AG04450 (cell line): ENCODE measurements around the gene MRPL51. TPM values are rescaled to one million over a fixed set of nuclear protein-coding genes. Genes with fewer than 3 reads are reported as not detected.

Source experiments
- CTCF ChIA-PET: fragments of 300-600, 350-600 bp; formaldehyde crosslinking; extraction: SDS; loops from one replicate; lab custom pipeline; 2022; ENCODE audit warnings: antibody characterized with exemption, inconsistent platforms; lab: Charles Lee
- POLR2A ChIA-PET: fragments of 350-600 bp; formaldehyde crosslinking; extraction: SDS; loops from one replicate; lab custom pipeline; 2021; ENCODE audit warnings: antibody characterized with exemption, inconsistent platforms; lab: Yijun Ruan, JAX
- DNase-seq: peaks from one replicate; pipeline ENCODE4 v3.0.0-alpha.2; 2011; ENCODE audit warnings: low read depth, low spot score
- H3K27ac ChIP-seq: one replicate; pipeline ENCODE4 v1.5.1; 2012; ENCODE audit warnings: low read depth, low read length, control low read depth
- H3K27me3 ChIP-seq: one replicate; pipeline ENCODE4 v1.6.0; 2012; ENCODE audit warnings: low read length; ENCODE audit not compliant: control insufficient read depth, insufficient read depth
- H3K4me3 ChIP-seq: 2 replicates; pipeline ENCODE4 v1.5.1; 2011; ENCODE audit warnings: mild to moderate bottlenecking, low read depth, low read length, control low read depth
- H3K9me3 ChIP-seq: 2 replicates; pipeline ENCODE4 v1.5.1; 2012; ENCODE audit warnings: low read length; ENCODE audit not compliant: control insufficient read depth, insufficient read depth
- polyA plus RNA-seq: library from polyadenylated mRNA; depleted of rRNA; stranded (reverse); fragments of >200 nt; gene quantifications from 2 replicates; pipeline ENCODE4 v1.2.3, GENCODE V29; 2011
- TF ChIP-seq, protein P1 (sequence below): IDR thresholded peaks from 2 replicates; pipeline ENCODE4 v1.5.1; 2011; ENCODE audit warnings: low read depth, low read length, control low read depth, inconsistent platforms

The MRPL51 gene
- polyA plus RNA-seq, 1 experiment: 165 TPM

DNA sequence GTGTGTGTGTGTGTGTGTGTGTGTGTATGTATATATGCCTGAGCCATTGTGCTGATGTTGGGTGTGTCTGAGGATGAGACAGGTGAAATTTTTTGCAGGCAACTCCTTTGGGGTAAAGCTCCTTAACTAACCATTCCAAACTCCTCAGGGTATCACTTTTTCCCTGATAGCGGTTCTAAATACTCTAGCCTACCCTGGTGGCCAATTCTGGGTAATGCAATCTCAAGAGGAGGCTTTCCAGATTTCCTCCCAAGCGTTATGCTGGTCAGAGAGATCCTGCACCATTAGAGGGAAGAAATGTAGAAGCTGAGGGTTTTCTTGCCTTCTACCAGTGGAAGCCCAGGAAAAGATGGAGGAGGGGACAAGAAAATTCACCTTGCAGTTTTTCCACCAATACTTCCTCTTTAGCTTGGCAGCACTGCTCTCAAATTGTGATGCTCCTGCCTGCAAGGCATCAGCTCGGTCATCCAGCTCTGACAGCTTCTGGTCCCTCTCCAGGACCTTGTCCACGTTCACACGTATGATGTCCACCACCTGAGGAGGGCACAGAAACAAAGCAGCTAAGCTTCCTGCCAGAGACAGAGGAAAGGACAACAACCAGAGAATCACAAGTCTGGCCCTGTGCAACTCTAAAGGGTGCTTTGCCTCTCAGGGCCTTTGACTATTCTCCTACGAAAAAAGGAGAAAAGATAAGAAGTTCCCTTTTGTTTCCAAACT lies 27.4 kb downstream of the MRPL51 start:
- DNase-seq: peak; percentile 37
- ChIA-PET POLR2A (interaction anchor here (0.5 to 1.3 kb wide), 8 partner anchors 14 to 143 kb away, joined by 3 to 7 read pairs (median 4); partner anchors contain the start of genes GAPDH and TAPBPL), CTCF (interaction anchor here (0.5 to 2.2 kb wide), 48 partner anchors 9 to 477 kb away, joined by 3 to 87 read pairs (median 5); partner anchors contain the start of genes MRPL51 and TAPBPL)
- H3K27me3 ChIP-seq: no peaks in the 10 kb centered on the region
- TF ChIP-seq, protein P1, sequence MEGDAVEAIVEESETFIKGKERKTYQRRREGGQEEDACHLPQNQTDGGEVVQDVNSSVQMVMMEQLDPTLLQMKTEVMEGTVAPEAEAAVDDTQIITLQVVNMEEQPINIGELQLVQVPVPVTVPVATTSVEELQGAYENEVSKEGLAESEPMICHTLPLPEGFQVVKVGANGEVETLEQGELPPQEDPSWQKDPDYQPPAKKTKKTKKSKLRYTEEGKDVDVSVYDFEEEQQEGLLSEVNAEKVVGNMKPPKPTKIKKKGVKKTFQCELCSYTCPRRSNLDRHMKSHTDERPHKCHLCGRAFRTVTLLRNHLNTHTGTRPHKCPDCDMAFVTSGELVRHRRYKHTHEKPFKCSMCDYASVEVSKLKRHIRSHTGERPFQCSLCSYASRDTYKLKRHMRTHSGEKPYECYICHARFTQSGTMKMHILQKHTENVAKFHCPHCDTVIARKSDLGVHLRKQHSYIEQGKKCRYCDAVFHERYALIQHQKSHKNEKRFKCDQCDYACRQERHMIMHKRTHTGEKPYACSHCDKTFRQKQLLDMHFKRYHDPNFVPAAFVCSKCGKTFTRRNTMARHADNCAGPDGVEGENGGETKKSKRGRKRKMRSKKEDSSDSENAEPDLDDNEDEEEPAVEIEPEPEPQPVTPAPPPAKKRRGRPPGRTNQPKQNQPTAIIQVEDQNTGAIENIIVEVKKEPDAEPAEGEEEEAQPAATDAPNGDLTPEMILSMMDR: peak; percentile 96
- H3K9me3 ChIP-seq: no peaks in the 10 kb centered on the region; the same call in 1 of the 2 replicates
- H3K27ac ChIP-seq: no peak overlapping the region
- no peak overlapping the region for H3K4me3 ChIP-seq

DNA sequence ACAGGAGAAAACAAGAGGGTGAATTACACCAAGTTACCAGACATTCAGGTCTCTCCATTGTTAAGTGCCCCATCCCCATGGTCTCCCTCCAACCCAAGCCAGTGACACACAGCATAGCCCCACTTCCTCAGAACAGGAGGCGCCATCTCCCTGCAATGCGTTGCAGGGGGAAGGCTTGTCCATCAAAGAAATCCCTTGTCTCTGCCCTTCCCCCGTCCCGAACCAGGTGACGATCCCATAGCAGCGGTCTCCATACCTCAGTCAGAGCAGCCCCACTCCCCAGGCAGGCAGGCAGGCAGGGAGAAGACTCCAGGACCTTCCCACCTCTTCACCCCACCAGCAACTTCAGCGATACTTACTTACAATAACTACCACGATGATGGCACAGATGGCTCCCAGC lies 28.5 kb downstream of the MRPL51 start:
- TF ChIP-seq, protein P1: no peak
- Histone ChIP-seq H3K4me3 (no peak overlapping the region), H3K27me3 (no peaks in the 10 kb centered on the region), H3K27ac (no peak overlapping the region), H3K9me3 (no peaks in the 10 kb centered on the region; the same call in 1 of the 2 replicates)
- POLR2A ChIA-PET: interaction anchor here (1.3 kb wide), 1 partner anchor 13 kb away, joined by 5 read pairs; the partner anchor contains the start of gene TAPBPL
- CTCF ChIA-PET: interaction anchor here (0.6 to 2.2 kb wide), 33 partner anchors 8 to 475 kb away, joined by 3 to 87 read pairs (median 7); partner anchors contain the start of genes MRPL51 and TAPBPL
- no peak for DNase-seq

DNA sequence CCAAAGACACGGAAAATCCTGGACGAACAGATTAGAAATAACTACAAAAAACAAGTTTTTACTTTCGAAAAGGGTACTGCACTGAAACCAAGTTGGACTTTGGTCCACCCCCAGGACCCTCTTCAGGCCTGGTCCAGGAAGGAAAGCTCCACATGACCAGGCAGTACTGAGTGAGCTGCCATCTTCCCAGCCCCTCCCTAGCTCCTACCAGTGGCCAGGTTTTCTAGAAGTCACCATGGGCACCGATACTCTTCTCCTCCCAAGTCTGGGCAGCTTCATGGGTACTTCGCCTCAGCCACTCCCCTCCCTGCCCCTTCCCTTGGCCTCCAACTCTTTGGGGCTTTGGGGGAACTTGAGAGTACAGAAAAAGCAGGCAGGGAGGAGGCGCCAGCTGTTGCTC lies 29.2 kb downstream of the MRPL51 start:
- CTCF ChIA-PET: no interaction called here
- Histone ChIP-seq H3K27ac (no peak overlapping the region), H3K4me3 (no peak overlapping the region), H3K9me3 (no peaks in the 10 kb centered on the region; the same call in 1 of the 2 replicates), H3K27me3 (no peaks in the 10 kb centered on the region)
- no peak for DNase-seq
- POLR2A ChIA-PET: interaction anchor here (0.6 kb wide), 1 partner anchor 167 kb away, joined by 4 read pairs; no protein-coding TSS in a partner anchor
- TF ChIP-seq, protein P1: no peak

DNA sequence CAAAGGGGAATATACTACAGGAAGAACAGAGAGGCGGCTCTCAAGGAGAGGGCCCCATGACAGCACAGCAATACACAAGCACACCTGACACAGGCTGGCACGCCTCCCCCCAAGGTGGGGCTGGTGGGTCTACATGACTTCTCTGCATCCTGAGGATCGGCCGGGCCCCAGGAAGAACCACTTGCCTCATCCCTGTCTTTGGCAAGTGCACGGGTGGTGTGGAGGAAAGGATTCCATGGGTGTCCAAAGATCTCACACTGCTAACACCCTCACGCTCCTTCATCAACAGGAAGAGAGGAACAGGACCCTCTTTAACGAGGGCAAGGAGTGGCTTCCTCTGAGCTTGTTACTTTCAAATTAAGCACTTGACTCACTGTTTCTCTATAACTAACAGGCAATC lies 29.8 kb downstream of the MRPL51 start:
- CTCF ChIA-PET: no interaction called here
- no peak overlapping the region for H3K4me3 ChIP-seq
- POLR2A ChIA-PET: no interaction called here
- no peak for DNase-seq
- H3K27me3 ChIP-seq: no peaks in the 10 kb centered on the region
- H3K27ac ChIP-seq: no peak overlapping the region
- no peaks in the 10 kb centered on the region; the same call in 1 of the 2 replicates for H3K9me3 ChIP-seq
- TF ChIP-seq, protein P1: no peak
